Measurements from ENCODE around the gene ZNF598. TPM values are rescaled to one million over a fixed set of nuclear protein-coding genes. Genes with fewer than 3 reads are reported as not detected.

The ZNF598 gene
- total and polyA plus RNA-seq, 2 donors: 6.3 to 38.4 TPM

DNA sequence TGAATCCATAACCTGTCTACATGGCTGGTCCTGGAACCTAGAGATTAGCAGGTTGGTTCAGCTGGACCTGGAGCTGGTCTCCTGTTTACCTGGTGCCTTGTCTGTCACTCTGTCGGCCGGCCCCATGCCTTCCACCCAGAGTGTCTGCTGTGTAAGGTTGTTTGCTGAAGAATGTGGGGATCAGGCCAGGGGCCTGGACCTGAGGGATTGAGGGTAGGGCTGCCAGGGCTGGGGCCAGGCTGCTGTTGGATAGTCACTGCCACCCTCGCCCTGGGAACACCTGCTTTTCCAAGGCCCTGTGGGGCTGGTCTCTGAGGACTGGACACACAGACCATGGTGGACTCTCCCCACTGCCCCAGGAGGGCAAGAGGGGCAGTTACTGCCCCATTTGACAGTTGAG is 18.5 kb upstream of the ZNF598 start:
- no peak for DNase-seq (ENCODE audit: extremely low spot score)
- Histone ChIP-seq H3K27ac (ENCODE audit: low read depth) (no peak overlapping the region), H3K4me3 (ENCODE audit: low read depth, low read length) (peak overlapping the region; percentile 82), H3K36me3 (ENCODE audit: insufficient read depth) (no peaks in the 10 kb centered on the region), H3K4me1 (ENCODE audit: insufficient read depth) (peaks cover 2% of the 10 kb centered on the region)
- 59% methylated on average over 3 of the region's 3 CpGs for WGBS

DNA sequence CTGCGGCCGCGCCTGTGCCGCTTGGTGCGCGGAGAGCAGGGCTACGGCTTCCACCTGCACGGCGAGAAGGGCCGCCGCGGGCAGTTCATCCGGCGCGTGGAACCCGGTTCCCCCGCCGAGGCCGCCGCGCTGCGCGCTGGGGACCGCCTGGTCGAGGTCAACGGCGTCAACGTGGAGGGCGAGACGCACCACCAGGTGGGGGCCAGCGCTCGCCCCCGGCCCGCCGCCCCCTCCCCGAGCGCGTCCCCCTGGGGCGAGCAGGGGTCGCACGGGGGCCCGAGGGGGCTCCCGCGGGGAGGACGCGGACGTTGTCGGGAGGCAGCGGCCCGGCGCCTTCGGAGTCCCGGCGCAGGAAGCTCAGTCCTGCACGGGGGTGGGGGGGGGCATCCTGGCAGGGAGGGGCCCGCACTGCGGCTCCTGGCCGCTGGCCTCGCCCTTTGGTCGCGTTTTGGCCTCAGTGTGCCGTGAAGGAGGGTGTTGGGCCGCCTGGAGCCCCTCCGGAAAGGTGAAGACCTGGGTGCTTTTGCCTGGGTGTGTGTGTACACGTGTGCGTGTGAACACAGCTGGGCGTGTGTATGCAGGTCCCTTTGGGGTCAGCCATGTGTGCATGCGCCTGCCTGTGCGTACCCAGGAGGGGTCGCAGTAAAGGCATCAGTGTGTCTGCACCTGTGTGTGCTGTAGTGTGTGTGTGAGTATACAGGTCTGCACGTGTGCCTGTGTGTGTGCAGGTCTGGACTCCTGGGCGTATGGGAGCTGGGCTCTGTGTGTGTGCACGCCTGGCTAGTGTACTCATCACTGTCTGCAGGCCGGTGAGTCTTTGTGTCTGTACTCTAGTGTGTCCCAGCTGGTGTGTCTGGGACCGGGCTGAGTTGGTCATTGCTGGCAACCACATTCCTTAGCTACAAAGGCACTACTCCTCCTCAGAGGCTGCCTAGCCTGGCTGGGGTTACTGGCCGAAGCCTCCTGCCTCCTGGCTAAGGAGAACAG is 17.7 kb upstream of the ZNF598 start:
- H3K27ac ChIP-seq (ENCODE audit: low read depth): peak overlapping the region; percentile 41
- 5% methylated on average over 76 of the region's 76 CpGs for WGBS
- no peaks in the 10 kb centered on the region for H3K36me3 ChIP-seq (ENCODE audit: insufficient read depth)
- no peak for DNase-seq (ENCODE audit: extremely low spot score)
- peak overlapping the region; percentile 82 for H3K4me3 ChIP-seq (ENCODE audit: low read depth, low read length)
- H3K4me1 ChIP-seq (ENCODE audit: insufficient read depth): peaks cover under 1% of the 10 kb centered on the region

GRCh38 chr16:2026461-2027023 is 16.9 kb upstream of the ZNF598 start, which contains the start of gene NHERF2:
NHERF2 (plus strand) TSS chr16:2026902; CDS start chr16:2027006, 104 bp downstream.
- peak within 1 kb of the TSS; percentile 67 for H3K27ac ChIP-seq (ENCODE audit: low read depth)
- no peak for DNase-seq (ENCODE audit: extremely low spot score)
- peak within 1 kb of the TSS; percentile 82 for H3K4me3 ChIP-seq (ENCODE audit: low read depth, low read length)
- WGBS: 8% methylated on average over 58 of the region's 59 CpGs
- H3K36me3 ChIP-seq (ENCODE audit: insufficient read depth): no peaks in the 10 kb centered on the region
- H3K4me1 ChIP-seq (ENCODE audit: insufficient read depth): no peaks in the 10 kb centered on the region

- Histone ChIP-seq H3K4me1 (ENCODE audit: insufficient read depth) (no peaks in the 10 kb centered on the region), H3K27ac (ENCODE audit: low read depth) (peak overlapping the region; percentile 67), H3K36me3 (ENCODE audit: insufficient read depth) (no peaks in the 10 kb centered on the region), H3K4me3 (ENCODE audit: low read depth, low read length) (peak overlapping the region; percentile 82)
- WGBS: 84% methylated on average over 16 of the region's 16 CpGs
- no peak for DNase-seq (ENCODE audit: extremely low spot score)
Observed at GRCh38 chr16:2025878-2026460, 16.3 kb upstream of the ZNF598 start.

DNA sequence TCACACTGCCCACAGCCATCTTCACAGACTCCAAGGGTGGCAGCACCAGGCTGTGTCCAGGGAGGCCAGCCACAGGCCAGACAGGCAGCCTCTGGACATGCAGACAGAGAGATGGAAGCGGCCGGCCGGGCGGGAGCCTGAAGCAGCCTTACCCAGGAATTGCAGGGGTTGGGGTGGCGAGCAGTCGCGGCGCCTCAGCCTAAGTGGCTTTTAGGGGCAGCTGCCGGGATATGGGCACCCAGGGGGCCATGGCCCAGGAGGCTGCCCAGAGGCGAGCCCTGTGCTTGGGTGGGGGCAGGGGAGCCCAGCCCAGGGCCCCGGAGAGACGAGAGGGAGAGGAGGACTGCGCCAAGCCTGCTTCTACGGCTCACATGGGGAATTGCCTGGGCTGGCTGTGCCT is 15.6 kb upstream of the ZNF598 start:
- Histone ChIP-seq H3K27ac (ENCODE audit: low read depth) (no peak overlapping the region), H3K36me3 (ENCODE audit: insufficient read depth) (no peaks in the 10 kb centered on the region), H3K4me3 (ENCODE audit: low read depth, low read length) (no peak overlapping the region), H3K4me1 (ENCODE audit: insufficient read depth) (no peaks in the 10 kb centered on the region)
- DNase-seq (ENCODE audit: extremely low spot score): no peak
- WGBS: 93% methylated on average over 14 of the region's 14 CpGs

DNA sequence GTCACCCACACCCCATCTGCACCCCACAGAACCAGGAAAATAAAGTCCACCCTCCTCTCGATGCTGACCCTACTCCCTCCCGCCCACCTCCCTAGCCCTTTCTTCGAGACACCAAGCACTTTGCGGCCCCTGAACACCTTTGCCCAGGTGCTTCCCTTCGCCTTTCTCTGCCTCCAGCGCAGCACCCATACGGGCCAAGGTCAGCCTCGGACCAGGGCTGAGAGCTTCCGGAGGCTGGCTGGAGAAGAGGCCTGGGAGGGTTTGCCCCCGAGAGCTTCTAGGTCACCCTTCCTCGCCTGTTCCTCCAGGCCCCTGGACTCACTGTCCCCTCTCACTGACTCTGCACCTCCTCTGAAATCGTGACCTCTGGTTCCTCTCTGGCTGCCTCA is 14.4 kb upstream of the ZNF598 start:
- 91% methylated on average over 12 of the region's 12 CpGs for WGBS
- Histone ChIP-seq H3K4me3 (ENCODE audit: low read depth, low read length) (no peak overlapping the region), H3K4me1 (ENCODE audit: insufficient read depth) (no peaks in the 10 kb centered on the region), H3K36me3 (ENCODE audit: insufficient read depth) (no peaks in the 10 kb centered on the region), H3K27ac (ENCODE audit: low read depth) (peak overlapping the region; percentile 46)
- no peak for DNase-seq (ENCODE audit: extremely low spot score)

DNA sequence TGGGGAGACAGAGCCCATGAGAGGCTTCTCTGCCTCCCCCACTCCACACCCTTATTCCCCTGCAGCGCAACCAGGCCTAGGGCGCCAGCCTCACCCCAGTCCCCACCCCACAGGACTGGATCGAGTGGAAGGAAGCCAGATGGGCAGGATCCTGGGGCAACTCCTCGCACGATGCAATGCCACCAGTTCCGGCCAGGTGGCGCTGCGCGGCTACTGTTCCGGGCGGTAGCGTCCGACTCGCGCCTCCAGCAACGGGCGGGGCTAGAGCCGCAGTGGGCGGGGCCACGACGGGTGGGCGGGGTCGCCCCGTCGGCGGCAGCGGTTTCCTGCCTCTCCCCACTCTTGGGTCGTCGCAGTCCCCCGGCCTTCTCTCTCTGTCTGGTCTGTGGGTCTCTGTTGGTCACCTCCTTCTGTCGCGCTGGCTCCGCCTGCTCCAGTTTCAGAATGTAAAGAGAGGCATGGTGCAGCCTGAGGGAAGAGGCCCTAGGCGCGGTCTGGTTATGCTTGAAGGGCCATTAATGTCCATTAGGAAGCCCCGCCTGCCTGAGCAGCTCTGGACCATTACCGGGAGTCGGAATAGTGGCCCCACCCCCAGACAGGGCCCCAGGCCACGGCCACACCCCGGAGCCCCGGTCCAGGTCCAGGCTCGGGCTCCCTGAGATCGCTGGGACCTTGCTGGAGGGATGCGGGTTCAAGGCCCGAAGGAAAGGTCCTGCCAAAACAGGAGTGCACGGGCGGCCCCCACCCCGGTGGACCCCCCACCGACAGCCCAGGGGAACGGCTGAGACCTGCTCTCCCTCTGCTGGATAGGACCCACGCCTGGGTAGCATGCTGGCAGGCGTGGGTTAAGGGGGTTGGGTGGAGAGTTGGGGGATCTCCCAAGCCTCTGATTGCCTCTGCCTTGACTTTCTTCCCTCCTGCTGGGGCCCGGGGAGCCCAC is 13.7 kb upstream of the ZNF598 start:
- DNase-seq (ENCODE audit: extremely low spot score): peak; percentile 70
- Histone ChIP-seq H3K4me3 (ENCODE audit: low read depth, low read length) (no peak overlapping the region), H3K27ac (ENCODE audit: low read depth) (peak overlapping the region; percentile 46), H3K4me1 (ENCODE audit: insufficient read depth) (no peaks in the 10 kb centered on the region), H3K36me3 (ENCODE audit: insufficient read depth) (no peaks in the 10 kb centered on the region)
- 11% methylated on average over 53 of the region's 53 CpGs for WGBS

GRCh38 chr16:2022723-2023091 is 13.1 kb upstream of the ZNF598 start:
- Histone ChIP-seq H3K4me1 (ENCODE audit: insufficient read depth) (no peaks in the 10 kb centered on the region), H3K36me3 (ENCODE audit: insufficient read depth) (no peaks in the 10 kb centered on the region), H3K27ac (ENCODE audit: low read depth) (no peak overlapping the region), H3K4me3 (ENCODE audit: low read depth, low read length) (no peak overlapping the region)
- no peak for DNase-seq (ENCODE audit: extremely low spot score)
- WGBS: 2% methylated on average over 14 of the region's 14 CpGs

- Histone ChIP-seq H3K4me3 (ENCODE audit: low read depth, low read length) (peak overlapping the region; percentile 19), H3K4me1 (ENCODE audit: insufficient read depth) (no peaks in the 10 kb centered on the region), H3K36me3 (ENCODE audit: insufficient read depth) (no peaks in the 10 kb centered on the region), H3K27ac (ENCODE audit: low read depth) (no peak overlapping the region)
- WGBS: 1% methylated on average over 96 of the region's 96 CpGs
- no peak for DNase-seq (ENCODE audit: extremely low spot score)
Observed at GRCh38 chr16:2019921-2020831, 10.6 kb upstream of the ZNF598 start.

GRCh38 chr16:2019518-2019920 is 9.9 kb upstream of the ZNF598 start, which contains the start of gene NPW:
NPW (plus strand) TSS chr16:2019785.
- H3K27ac ChIP-seq (ENCODE audit: low read depth): no peak within 1 kb of the TSS
- no peak for DNase-seq (ENCODE audit: extremely low spot score)
- no peaks in the 10 kb centered on the region for H3K4me1 ChIP-seq (ENCODE audit: insufficient read depth)
- H3K36me3 ChIP-seq (ENCODE audit: insufficient read depth): no peaks in the 10 kb centered on the region
- WGBS: 2% methylated on average over 33 of the region's 33 CpGs
- peak within 1 kb of the TSS; percentile 19 for H3K4me3 ChIP-seq (ENCODE audit: low read depth, low read length)

DNA sequence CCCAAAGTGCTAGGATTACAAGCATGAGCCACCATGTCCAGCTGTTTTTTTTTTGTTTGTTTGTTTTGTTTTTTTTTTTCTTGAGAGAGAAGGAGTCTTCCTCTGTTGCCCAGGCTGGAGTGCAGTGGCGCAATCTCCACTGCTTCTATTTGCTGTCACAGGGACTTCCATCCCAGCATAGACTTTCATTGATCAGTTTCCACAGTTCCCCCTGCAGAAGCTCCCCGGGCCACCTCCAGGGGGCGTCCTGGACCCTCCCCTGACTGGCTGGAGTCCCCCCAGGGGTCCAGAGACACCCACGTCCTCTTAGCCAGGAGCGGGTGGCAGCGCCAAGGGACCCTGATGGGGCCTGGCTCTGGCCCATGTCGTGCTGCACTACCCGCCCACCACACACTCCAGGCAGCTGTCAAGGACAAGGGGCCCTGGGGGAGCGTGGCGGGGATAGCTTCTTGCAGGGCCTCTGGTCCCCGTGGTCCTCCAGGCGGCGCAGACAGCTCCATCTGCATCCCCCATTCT is 6.8 kb upstream of the ZNF598 start:
- H3K36me3 ChIP-seq (ENCODE audit: insufficient read depth): no peaks in the 10 kb centered on the region
- H3K27ac ChIP-seq (ENCODE audit: low read depth): no peak overlapping the region
- WGBS: 43% methylated on average over 13 of the region's 13 CpGs
- no peaks in the 10 kb centered on the region for H3K4me1 ChIP-seq (ENCODE audit: insufficient read depth)
- DNase-seq (ENCODE audit: extremely low spot score): no peak
- no peak overlapping the region for H3K4me3 ChIP-seq (ENCODE audit: low read depth, low read length)

DNA sequence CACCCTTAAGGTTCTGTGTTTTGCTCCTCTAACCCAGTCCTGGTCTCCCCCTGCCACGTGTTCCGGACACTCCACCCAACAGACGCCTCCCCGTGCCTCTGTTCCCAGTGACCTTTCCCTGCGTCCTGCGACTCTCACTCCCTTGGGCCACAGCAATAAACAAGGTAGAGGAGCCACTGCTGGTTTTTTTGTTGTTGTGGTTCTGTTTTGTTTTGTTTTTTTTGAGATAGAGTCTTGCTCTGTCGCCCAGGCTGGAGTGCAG is 6.3 kb upstream of the ZNF598 start:
- no peak overlapping the region for H3K27ac ChIP-seq (ENCODE audit: low read depth)
- H3K4me1 ChIP-seq (ENCODE audit: insufficient read depth): no peaks in the 10 kb centered on the region
- no peak for DNase-seq (ENCODE audit: extremely low spot score)
- H3K4me3 ChIP-seq (ENCODE audit: low read depth, low read length): no peak overlapping the region
- H3K36me3 ChIP-seq (ENCODE audit: insufficient read depth): no peaks in the 10 kb centered on the region
- 81% methylated on average over 7 of the region's 7 CpGs for WGBS
